Endodermal cell (in vitro differentiated cells): Measurements from ENCODE around the gene SIK2. TPM values are rescaled to one million over a fixed set of nuclear protein-coding genes. Genes with fewer than 3 reads are reported as not detected.

Source experiments
- DNase-seq: peaks from one replicate; pipeline ENCODE4 v3.0.0-alpha.2; 2017
- H3K27ac ChIP-seq: 2 replicates; pipeline ENCODE4 v1.5.1; 2013; ENCODE audit warnings: mild to moderate bottlenecking, low read depth, low read length, moderate library complexity
- H3K27me3 ChIP-seq: 2 replicates; pipeline ENCODE4 v1.6.1; 2013; ENCODE audit warnings: mild to moderate bottlenecking, low read length, moderate library complexity; ENCODE audit not compliant: insufficient read depth, control insufficient read depth, poor library complexity, severe bottlenecking
- H3K36me3 ChIP-seq: 2 replicates; pipeline ENCODE4 v1.7.0; 2013; ENCODE audit warnings: mild to moderate bottlenecking, low read length, moderate library complexity; ENCODE audit not compliant: control insufficient read depth, insufficient read depth
- H3K4me1 ChIP-seq: one replicate; pipeline ENCODE4 v1.7.0; 2013; ENCODE audit warnings: low read length; ENCODE audit not compliant: control insufficient read depth, insufficient read depth
- H3K4me3 ChIP-seq: 2 replicates; pipeline ENCODE4 v1.5.1; 2013; ENCODE audit warnings: mild to moderate bottlenecking, low read length, moderate library complexity
- H3K9ac ChIP-seq: 2 replicates; pipeline ENCODE4 v1.6.1; 2013; ENCODE audit warnings: mild to moderate bottlenecking, low read length, moderate library complexity; ENCODE audit not compliant: poor library complexity, severe bottlenecking; ENCODE audit errors: extremely low read depth
- H3K9me3 ChIP-seq: 2 replicates; pipeline ENCODE4 v1.6.1; 2013; ENCODE audit warnings: mild to moderate bottlenecking, low read length, moderate library complexity; ENCODE audit not compliant: control insufficient read depth
- H3K27ac Mint-ChIP-seq: 2 replicates; pipeline ENCODE4 v1.8.0; 2020; ENCODE audit warnings: mixed read lengths
- H3K27me3 Mint-ChIP-seq: 2 replicates; pipeline ENCODE4 v1.8.0; 2021; ENCODE audit warnings: mild to moderate bottlenecking, mixed read lengths; ENCODE audit not compliant: insufficient read depth
- H3K36me3 Mint-ChIP-seq: 2 replicates; pipeline ENCODE4 v1.8.0; 2020; ENCODE audit warnings: low read depth, mixed read lengths
- H3K4me1 Mint-ChIP-seq: 2 replicates; pipeline ENCODE4 v1.8.0; 2020; ENCODE audit warnings: mixed read lengths
- H3K4me3 Mint-ChIP-seq: 2 replicates; pipeline ENCODE4 v1.8.0; 2020; ENCODE audit warnings: mild to moderate bottlenecking, moderate library complexity, mixed read lengths
- H3K9me3 Mint-ChIP-seq: 2 replicates; pipeline ENCODE4 v1.8.0; 2020; ENCODE audit warnings: mild to moderate bottlenecking, mixed read lengths
- WGBS, 2 experiments: methylation state at CpG; one replicate each; pipeline versions ENCODE4 v1.1.5 to v1.1.7; 2013; ENCODE audit warnings: missing lambda C conversion rate in 2 of 2, mixed read lengths in 1 of 2; ENCODE audit not compliant: insufficient coverage in 1 of 2, insufficient read length in 1 of 2; 5-methylcytosine and 5-hydroxymethylcytosine counted together
- total RNA-seq, 2 donors: library from RNA; stranded (reverse); fragmentation: NEBNext Ultra II Directional in 1 of 2; extraction: Animal tissue kit (Norgen Biotek cat#: 25700) in 1 of 2; gene quantifications; 2 replicates in 1 of 2; 3 replicates in 1 of 2; pipeline ENCODE4 v1.2.1, GENCODE V29; 2021
- TF ChIP-seq, protein P1 (sequence below): fragments of 200-600 bp; sonication (generic); conservative IDR thresholded peaks from 2 replicates; pipeline ENCODE4 v1.5.0; 2021; ENCODE audit warnings: antibody characterized with exemption, mild to moderate bottlenecking

Gene SIK2
- total RNA-seq, 2 donors from 2014 or later = 13.2 to 13.4 TPM

- WGBS, 2 experiments = 90% methylated on average over 2 of the region's 2 CpGs; no CpG with 5 or more reads in 1 of the 2 experiments
Measured at GRCh38 chr11:111641339-111642015, 39.2 kb downstream of the SIK2 start.

GRCh38 chr11:111642542-111642941, 40.3 kb downstream of the SIK2 start:
- DNase-seq = no peak
- no peak overlapping the region for H3K4me3 Mint-ChIP-seq
- H3K27me3 Mint-ChIP-seq = no peaks in the 10 kb centered on the region
- WGBS, 2 experiments = 94% methylated on average over 1 of the region's 1 CpG; no CpG with 5 or more reads in 1 of the 2 experiments
- Histone ChIP-seq H3K9me3 (no peaks in the 10 kb centered on the region), H3K4me3 (no peak overlapping the region), H3K36me3 (peaks cover 10% of the 10 kb centered on the region), H3K27me3 (no peaks in the 10 kb centered on the region), H3K9ac (no peak overlapping the region), H3K27ac (no peak overlapping the region), H3K4me1 (no peaks in the 10 kb centered on the region)
- H3K9me3 Mint-ChIP-seq = no peaks in the 10 kb centered on the region
- peaks cover 5% of the 10 kb centered on the region for H3K4me1 Mint-ChIP-seq
- H3K36me3 Mint-ChIP-seq = peaks cover 6% of the 10 kb centered on the region
- TF ChIP-seq, protein P1, sequence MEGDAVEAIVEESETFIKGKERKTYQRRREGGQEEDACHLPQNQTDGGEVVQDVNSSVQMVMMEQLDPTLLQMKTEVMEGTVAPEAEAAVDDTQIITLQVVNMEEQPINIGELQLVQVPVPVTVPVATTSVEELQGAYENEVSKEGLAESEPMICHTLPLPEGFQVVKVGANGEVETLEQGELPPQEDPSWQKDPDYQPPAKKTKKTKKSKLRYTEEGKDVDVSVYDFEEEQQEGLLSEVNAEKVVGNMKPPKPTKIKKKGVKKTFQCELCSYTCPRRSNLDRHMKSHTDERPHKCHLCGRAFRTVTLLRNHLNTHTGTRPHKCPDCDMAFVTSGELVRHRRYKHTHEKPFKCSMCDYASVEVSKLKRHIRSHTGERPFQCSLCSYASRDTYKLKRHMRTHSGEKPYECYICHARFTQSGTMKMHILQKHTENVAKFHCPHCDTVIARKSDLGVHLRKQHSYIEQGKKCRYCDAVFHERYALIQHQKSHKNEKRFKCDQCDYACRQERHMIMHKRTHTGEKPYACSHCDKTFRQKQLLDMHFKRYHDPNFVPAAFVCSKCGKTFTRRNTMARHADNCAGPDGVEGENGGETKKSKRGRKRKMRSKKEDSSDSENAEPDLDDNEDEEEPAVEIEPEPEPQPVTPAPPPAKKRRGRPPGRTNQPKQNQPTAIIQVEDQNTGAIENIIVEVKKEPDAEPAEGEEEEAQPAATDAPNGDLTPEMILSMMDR = no peak
- H3K27ac Mint-ChIP-seq = no peak overlapping the region

More at GRCh38 chr11:111641339-111642015, 39.2 kb downstream of the SIK2 start:
- Mint-ChIP-seq H3K27me3 (no peaks in the 10 kb centered on the region), H3K4me1 (peaks cover 5% of the 10 kb centered on the region), H3K27ac (no peak overlapping the region), H3K4me3 (no peak overlapping the region), H3K9me3 (no peaks in the 10 kb centered on the region), H3K36me3 (peaks cover 6% of the 10 kb centered on the region)
- Histone ChIP-seq H3K36me3 (peaks cover 11% of the 10 kb centered on the region), H3K9me3 (no peaks in the 10 kb centered on the region), H3K9ac (no peak overlapping the region), H3K27ac (no peak overlapping the region), H3K4me3 (no peak overlapping the region), H3K27me3 (no peaks in the 10 kb centered on the region), H3K4me1 (no peaks in the 10 kb centered on the region)
- TF ChIP-seq, protein P1 = no peak
- no peak for DNase-seq

- Mint-ChIP-seq H3K27ac (no peak overlapping the region), H3K36me3 (peaks cover 4% of the 10 kb centered on the region), H3K9me3 (no peaks in the 10 kb centered on the region), H3K27me3 (no peaks in the 10 kb centered on the region), H3K4me1 (no peaks in the 10 kb centered on the region), H3K4me3 (no peak overlapping the region)
- TF ChIP-seq, protein P1 = no peak
- Histone ChIP-seq H3K36me3 (peaks cover 4% of the 10 kb centered on the region), H3K27ac (no peak overlapping the region), H3K9me3 (no peaks in the 10 kb centered on the region), H3K4me3 (no peak overlapping the region), H3K9ac (no peak overlapping the region), H3K27me3 (no peaks in the 10 kb centered on the region), H3K4me1 (no peaks in the 10 kb centered on the region)
- no peak for DNase-seq
- WGBS, 2 experiments = 71 to 81% methylated on average over 1 of the region's 1 CpG
Measured at GRCh38 chr11:111644922-111645321, 42.7 kb downstream of the SIK2 start.
